Central memory CD4-positive, alpha-beta T cell (primary cell): Measurements from ENCODE around the gene HOTAIR.

Experiments
- DNase-seq: peaks from one replicate; pipeline ENCODE4 v3.0.0; 2022

The HOTAIR gene

DNA sequence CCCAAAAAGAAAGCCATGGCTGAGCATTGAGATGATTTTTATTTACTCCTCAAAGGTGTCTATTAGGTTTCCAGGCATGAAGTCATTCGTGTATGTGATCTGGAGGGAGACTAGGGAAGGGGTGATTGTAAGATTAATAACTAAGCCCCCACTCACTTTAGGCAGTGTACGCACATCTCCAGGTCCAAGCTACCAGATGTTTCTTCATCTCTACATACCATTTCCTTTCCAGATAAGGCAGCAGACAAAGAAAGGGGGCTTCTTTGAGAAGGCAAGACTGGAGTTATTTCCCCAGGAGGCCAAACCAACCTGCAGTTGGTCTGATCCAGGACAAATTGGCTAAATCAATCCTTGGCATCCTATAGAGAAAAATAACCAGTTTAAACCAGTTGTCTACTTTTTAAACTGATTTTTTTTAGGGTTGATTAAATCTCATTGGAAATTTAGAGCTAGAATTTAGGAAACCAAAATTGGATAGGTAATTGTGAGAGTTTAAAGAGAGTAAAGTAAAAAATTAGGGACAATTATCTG, 32.2 kb downstream of the HOTAIR start:
- no peak for DNase-seq

DNA sequence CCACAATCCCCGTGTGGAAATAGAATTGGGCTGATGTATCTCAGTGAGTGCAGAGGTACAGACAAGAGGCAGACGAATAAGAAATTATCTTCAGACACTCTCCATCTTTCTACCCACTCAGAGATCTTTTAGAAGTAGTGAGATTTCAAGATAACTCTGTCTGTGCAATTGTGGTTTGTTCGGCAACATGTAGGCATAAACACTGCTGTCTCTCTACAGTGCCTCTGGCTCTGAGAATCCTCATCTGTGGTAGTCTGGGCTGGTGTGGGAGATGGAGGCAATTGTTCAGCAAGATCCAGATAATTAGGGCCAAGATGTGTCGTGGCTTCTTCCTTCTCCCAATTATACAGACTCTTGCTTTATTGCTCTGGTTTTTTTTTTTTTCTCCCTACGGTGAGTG, 33.0 kb downstream of the HOTAIR start:
- no peak for DNase-seq

DNA sequence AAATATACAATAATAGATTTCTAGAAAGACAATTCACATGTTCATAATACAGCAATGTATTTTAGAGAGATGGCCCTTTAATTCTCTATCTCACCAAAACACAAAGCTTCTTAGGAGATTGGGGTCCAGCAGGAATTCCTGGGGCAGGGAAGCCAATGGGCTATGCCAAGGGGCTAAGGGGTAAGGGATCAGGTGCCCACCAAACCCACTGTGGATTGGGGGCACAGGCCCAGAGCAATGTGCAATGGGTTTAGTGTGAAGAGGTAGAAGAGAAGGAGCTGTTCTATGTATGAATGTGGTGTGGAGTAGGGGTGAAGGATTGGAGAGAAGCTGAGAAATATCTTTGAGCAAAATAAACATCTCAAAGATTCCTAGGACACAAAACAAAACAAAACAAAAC, 33.6 kb downstream of the HOTAIR start:
- no peak for DNase-seq

DNA sequence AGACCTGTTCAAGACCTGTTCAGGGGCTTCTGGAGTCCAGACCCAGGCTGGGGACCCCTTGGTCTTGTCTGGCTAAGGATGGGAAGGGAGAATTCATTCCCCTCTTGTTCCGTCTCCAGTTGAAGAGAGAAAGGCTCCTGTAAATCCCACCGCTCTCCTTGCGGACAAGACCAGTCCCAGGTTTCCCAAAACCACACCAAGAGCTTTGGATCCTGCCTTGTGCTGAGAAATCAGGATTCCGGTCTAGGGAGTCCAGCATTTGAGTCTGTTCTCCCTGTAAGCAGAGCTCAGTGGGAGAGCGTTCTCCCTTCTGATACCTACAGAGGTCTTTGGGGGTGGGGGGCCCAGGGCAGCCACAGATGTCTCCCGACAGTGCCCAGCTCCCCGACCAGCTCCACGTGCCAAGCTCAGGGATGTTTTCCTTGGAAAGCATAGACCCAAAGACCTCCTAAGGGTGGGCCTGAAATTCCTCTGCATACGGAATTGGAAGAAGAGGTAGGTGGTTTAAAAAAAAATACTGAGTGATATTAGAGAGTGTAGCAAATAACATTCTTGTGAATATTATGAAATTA, 34.2 kb downstream of the HOTAIR start:
- no peak for DNase-seq

DNA sequence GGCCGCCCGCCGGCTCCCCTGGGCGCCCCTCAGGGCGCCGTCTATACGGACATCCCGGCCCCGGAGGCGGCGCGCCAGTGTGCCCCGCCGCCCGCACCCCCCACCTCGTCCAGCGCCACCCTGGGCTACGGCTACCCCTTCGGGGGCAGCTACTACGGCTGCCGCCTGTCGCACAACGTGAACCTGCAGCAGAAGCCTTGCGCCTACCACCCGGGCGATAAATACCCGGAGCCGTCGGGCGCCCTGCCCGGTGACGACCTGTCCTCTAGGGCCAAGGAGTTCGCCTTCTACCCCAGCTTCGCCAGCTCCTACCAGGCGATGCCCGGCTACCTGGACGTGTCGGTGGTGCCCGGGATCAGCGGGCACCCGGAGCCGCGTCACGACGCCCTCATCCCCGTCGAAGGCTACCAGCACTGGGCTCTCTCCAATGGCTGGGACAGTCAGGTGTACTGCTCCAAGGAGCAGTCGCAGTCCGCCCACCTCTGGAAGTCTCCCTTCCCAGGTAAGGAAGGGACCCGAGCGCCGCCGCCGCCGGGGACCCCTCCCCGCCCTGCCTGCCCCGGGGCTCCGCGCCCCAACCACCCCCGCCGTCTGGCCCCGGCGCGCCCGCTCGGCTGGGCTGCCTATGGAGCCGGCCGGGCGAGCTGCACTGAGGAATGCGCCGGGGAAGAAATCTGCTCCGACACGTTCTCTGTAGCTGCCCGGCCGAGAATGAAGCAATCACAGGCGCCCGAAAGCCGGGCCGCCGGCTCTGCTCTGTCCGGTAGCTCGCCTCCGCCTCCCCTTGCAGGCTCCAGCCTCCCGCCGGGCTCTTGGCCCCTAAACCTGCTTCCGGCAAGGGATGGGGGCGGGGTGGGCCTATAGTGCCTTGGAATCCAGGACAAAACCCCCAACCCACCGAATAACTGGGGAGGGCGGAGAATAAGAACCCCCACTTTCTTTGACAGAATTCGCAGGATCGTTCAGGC, 35.3 kb downstream of the HOTAIR start:
- DNase-seq: no peak

DNA sequence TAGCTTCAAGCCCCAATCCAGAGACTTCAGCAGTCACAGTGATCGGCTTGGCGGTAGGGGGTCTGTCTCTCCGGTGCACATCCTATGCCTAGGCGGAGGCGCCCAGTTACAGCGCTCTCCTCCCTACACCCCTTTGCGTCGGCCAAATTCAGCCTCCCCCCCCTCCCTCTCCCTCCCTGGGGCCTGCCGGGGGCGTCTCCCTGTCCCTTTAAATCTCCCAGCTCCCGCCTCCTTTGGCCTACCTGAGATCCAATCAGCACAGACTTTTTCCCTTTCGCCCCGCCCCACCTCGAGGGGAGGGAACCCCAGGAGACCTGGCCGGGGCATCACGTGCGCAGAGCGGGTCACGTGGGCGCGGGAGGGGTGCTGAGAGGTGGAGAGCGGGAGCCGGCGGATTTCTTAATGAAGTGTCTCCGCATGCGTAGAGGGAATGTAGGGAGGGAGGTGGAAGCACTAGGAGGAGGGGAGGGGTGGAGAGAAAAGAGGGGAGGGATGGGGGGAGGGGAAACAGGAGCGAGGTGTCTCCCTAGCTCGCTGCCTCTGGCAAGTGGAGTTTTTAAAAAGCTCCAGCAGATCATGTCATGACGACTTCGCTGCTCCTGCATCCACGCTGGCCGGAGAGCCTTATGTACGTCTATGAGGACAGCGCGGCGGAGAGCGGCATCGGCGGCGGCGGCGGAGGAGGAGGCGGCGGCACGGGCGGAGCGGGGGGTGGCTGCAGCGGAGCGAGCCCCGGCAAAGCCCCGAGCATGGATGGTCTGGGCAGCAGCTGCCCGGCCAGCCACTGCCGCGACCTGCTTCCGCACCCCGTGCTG, 36.2 kb downstream of the HOTAIR start, which contains the start of gene HOXC13:
HOXC13 (plus strand) TSS at position 506 of the 815 bp plus-strand sequence; CDS start at position 582, 76 bp downstream.
- no peak for DNase-seq

DNA sequence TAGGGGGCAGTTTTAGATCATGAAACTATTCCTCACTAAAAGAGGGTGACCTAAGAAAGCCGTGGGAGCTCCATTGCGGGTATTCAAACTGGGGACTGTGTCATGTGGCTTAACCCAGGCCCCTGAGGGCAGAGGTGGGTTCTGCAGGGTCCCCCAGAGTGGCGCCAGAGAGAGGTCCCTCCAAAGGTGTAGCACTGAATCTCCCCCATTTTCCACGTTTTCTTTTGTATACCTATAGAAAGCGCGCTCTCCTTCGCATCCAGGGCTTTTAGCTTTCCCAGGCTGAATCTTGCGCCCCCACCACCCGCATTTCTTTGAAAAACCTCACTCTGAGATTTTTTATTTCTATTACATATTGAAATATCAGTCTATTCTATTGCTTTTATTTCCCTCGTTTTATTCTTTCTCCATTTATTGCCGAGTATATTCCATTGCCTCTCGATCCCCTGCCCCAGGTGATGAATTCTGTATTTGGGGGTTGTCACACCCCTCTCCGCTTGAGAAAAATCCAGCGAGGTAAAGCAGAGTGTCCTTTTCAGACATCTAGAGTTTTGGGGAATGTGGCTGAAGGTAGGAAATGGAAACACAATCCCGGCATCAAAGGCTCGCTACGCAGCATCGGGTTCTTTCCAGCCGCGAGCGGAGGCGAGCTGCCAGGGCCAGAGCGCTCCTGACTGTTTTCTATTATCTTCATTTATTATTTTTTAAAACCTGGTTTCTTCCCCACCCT, 37.0 kb downstream of the HOTAIR start:
- DNase-seq: no peak

DNA sequence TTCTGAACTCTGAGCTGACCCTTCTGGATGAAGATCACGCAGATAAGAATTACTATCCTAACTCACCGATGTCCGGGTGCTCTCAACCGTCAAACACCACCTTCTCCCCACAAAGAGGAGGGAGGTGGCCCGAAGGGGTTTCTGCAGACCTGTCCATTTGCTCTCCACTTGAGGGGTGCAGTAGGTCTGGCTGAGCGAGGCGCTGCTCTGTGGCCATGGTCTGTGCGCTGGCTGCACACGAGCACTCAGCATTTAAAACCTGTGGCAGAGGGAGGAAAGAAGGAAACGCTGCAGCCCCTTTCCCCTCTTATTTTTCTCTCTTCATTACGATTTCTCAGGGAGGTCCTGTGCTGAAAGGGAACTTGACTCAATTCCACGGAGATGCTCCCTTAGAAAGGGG, 37.7 kb downstream of the HOTAIR start:
- DNase-seq: no peak

DNA sequence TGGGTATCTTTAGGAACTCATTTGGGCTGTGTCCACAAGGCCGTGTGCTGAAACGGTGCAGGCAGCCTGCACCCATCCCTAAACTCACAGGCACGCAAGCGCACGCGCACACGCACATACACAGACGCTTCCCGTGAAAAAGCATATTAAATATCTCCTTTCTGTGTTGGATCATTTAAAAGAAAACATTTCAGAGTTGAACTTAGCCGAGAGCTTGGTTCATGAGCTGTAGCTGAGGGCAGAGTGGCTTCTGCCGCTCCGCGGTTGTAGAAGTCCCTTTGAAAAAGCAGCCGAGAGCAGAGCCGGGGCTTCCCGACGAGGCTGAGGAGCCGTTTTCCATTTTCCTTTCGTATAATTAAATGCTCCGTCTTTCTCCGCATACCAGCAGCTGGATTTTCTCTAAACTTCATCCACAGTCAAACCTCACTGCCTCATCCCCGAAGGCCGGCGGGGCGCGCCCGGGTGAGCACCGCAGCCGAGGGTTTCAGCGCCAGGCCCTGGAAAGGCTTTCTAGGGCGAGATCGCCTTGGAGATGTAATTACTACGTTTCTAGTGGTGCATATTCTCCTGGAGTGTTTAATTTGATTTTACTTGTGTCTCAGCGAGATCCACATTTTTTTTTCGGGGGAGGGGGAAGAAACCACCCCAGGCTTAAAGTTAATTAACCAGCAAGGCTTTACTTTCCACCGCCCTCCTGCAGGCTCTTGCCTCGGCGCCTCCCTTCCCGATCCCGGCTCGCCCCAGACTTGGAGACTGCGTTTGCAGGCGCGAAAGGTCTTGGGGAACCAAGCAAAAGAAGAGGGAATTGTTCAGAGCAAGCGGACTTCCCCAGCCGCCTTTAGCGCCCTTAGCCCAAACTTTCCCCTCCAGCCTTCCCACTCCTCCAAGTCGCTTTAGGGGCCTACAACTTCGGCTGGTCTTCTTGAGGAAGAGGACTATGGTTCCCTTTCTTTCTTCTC, 39.1 kb downstream of the HOTAIR start:
- no peak for DNase-seq

DNA sequence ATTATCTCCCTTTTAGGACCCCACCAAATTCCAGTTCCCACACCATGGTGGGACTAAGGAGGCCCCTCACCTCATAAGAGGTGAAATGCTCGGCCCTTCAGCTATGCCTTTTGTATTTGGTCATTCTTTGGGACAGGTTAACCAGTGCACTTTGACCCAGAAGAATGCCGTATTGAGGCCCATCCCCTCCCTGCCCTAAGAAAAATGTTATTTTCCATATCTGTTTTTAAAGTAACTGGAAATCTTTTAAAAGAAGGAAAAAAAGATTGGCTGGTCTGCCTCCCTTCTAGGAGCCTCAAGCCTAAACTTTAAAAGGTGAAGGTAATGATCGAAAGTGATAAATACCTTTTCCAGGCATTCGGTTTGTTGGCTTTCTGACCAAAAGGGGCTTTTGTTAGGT, 41.8 kb downstream of the HOTAIR start:
- no peak for DNase-seq

DNA sequence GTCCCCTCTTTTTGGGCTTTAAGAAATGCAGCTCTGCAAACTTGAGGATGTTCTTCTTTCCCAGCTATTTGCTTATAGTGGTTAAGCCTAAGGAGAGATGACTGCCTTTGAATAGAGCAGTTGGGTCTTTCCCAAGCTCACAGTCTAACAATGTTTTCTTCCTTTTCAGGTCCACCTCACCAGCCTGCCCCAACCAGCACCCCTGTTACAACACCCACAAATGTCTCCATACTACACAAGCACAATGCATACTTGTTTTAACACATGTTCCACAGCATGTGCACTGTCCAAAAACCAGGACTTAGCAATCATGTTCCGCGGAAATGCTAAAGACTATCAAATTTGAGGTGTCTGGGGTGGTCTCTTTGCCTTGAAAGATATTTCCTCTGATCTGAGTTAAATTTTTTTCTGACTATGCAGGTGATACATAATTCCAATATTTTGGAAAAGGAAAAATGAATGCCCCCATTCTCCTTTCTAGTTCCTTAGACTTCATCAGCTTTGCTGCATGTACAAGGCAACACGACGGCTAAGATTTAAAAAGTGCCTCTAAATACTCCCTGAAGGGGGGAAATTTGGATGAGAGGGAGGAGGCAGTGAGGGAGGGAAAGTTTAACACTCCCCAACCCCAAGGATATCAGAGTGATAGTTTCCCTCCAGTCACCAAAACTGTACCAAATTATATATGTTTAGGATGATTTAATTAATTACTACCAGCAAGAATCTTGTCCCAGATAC, 42.7 kb downstream of the HOTAIR start:
- DNase-seq: no peak

DNA sequence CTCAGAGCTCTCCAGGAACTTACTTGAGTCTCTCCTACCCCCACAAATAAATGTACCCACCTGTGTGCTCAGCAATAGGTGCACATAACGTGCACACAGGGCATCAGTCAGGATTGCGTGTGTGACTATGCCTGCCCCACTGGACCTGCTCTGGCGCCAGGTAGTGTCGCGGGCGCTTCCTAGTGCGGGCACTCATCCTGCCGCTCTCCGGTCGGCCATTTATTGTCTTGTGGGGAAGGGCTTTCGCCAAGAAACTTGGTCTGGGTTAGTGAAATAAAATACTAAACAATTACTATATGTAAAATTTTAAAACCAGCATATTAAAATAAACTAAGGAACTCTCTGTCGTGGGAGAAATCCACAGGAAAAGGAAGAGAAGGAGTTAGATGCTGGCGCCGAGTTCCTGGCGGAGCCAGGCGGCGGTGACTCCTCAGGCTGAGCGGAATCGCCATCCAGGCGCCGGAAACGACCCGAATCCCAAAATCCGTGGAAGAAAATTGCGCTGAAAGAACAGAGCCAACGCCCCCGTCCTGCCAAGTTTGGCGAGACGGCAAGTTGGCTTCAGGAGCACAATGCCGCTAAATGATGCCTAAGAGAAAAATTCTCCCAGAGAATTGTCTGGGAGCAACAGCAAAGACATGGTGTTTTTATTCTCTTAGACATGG, 44.0 kb downstream of the HOTAIR start:
- DNase-seq: no peak

DNA sequence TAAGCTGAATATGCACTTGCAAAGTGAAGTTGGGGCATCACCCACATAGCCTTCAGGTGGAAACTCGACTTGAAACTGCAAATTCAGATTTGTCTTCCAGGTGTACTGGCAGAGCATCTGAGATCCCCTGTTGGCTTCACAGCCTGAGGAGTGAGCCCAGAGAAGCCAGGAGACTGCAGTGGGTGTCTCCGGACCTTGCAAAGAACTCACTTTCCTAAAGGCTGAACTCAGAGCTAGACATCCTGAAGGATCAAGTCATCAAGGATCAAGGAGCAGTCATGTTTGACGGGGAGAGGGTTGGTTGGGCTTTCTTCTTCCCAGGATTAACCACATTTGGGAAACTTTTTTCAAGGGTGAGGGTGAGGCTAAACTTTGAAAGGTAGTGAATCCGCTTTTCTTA, 45.2 kb downstream of the HOTAIR start:
- no peak for DNase-seq

DNA sequence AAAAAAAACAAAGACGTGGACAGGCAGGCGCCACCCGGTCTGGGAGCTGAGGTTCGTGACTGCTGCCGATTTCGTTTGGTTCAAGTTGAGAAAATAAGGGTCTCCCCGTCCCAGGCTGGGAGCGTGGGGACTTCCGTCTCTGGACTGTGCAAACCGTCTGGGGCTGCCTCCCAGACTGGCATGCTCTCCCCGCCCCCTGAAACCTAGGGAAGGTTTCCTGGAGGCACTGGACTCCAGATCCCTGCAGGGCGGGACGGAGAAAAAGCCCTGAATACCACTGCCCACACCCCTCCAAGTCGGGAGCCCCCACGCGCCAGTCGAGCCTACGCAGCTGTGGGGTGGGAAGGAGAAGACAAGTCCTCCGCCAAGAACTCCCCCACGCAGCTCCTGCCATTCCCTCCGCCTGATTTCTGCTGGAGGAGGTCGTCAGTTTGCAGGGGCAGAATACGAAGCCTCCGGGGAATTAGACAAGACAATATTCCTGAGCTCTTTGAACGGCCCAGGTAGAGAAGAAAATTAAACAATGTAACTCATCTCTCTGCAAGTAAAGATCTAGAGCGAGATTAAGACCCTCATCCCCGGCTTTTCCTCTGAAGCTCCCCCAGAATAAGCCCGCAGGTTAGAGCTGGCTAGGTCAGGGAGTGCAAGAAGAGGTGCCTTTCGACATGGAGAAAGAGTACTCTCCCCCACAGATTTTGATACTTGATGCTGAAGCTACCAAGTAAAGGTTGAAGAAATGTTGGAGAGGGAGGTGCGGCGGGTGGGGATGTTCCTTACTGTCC, 46.5 kb downstream of the HOTAIR start:
- no peak for DNase-seq

DNA sequence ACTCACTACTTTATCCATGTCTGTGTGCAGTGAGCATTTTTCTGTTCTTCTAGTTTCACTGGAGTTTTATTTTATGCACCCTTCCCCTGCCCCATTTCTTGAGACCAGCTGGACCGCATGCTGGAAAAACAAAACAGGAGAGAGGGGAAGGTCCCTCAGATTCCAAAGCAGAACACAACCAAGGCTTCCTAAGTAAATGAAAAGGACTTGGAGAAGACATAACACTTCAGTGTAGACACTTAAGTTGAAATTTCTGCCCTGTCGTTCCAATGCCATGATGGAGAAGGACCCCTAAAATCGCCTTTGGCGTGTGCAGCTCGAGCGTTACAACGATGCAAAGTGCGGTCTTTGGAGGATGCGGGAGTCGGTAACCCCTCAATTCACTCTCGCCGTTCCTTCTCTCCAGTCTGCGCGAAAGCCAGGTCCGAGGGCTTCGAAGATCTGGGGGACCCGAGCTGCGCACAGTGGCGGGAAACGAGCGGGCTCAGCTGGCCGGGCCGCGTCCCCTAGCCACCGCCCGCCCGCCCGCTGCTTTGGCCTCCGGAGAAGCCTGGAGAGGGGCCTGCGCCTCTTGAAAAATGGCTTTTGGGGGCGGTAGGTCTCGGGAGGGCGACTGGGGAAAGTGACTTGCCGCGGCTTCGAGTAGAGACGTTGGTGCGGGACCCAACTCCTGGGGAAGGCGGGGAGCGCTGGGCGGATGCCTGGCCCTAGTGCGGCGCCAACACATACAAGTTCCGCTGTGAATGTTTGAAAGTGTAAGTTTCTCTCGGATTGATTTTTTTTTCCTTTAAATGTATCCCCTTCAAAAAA, 47.3 kb downstream of the HOTAIR start:
- no peak for DNase-seq

DNA sequence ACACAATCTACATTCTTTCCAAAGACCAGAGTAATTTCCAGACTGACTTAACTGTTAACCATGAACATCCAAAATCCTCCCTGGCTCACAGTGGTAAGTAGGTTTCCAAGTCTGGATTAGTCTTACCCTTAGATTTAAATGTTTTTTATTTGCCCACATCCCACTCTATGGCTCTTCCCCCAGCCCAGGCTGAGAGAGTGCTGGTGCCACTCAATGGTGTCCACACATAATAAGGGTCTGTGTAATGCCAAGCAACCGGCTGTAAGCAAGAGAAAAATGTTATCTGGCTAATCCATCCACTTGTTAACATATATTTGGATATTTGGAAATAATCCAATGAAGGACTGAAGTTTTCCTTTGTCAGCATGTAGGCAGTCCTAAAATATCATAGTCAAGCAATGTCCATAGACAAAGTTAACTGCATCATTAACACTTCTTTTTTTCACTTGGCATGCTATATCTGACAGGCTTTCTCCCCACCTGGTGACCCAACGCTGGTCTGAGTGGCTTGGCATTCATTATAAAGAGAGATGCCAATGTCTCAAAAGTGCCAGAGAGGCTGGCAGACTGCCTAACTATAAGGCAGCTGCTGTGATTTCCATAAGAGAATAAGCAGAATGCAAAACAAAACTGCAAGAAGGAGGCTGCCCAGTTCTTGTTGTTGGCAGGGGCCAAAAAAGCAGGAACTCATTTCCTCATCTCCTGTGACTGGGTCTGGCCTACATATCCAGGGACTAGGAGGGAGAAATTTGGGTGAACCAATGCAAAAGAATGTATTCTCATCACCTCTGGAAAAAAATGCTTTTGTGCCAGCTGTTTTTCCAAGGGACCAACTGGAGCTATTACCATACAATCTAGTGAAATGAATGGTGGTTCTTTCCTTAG, 50.0 kb downstream of the HOTAIR start:
- DNase-seq: no peak
